ENCODE measurements around the gene C15orf39. TPM values are rescaled to one million over a fixed set of nuclear protein-coding genes. Genes with fewer than 3 reads are reported as not detected.

C15orf39 gene
- total and polyA plus RNA-seq, 9 of the 15 experiments (the other 6 are each of a cell fraction or from before 2014, with no cell fraction given): 0.31 to 29.8 (median 4.4) TPM

DNA sequence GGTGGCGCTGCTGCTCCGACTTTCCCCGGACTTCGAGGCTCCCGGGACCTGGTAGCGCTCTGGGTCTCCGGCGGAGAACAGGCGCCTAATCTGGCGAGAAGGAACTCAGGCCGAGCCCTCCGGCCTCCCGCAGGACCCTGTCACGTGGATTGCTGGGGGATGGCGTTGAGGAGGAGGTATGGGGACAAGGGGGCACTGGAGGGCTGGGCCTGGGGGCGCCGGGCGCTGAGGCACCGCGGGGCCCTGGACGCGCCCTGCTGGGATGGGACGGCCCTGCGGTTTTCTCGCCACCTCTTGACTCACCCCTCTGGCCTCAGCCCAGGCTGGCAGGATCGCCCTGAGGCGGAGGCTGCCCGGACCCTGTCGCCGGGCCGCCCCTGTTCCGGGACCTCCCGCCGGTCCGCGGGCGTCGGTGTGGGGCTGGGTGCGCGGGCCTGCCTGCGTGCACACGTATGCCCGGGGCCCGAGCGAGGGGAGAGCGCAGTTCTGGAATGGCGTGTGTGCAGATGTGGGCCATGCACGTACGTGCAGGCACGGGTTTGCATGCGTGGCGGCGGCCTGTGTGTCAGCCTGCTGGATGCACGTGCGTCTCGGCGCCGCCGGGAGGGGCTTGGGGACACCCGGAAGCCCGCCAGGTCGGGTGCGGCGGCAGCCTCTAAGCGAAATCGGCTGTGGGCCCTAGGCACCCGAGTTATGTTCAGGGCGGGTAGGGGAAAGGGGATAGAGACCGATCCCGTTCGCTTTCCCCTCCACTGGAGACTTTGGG is 752 bp downstream of the C15orf39 start (continued):
- TF ChIP-seq, protein P1, sequence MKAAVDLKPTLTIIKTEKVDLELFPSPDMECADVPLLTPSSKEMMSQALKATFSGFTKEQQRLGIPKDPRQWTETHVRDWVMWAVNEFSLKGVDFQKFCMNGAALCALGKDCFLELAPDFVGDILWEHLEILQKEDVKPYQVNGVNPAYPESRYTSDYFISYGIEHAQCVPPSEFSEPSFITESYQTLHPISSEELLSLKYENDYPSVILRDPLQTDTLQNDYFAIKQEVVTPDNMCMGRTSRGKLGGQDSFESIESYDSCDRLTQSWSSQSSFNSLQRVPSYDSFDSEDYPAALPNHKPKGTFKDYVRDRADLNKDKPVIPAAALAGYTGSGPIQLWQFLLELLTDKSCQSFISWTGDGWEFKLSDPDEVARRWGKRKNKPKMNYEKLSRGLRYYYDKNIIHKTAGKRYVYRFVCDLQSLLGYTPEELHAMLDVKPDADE (conservative IDR thresholded peaks at IDR 0.05; ENCODE audit: control insufficient read depth, low read depth, low read length): peak; percentile 88
- TF ChIP-seq CREB1 (IDR thresholded peaks at IDR 0.05) (no peak), CREB1 (CRISPR knock-in tag; IDR thresholded peaks at IDR 0.05) (0 out of 2 replicates have a peak, but pooled peaks have one; percentile 25), RCOR1 (IDR thresholded peaks at IDR 0.05; ENCODE audit: borderline replicate concordance in 1 of 2, low read depth in 2 of 2, low read length in 2 of 2) (no peak), NR4A1 (CRISPR knock-in tag; IDR thresholded peaks at IDR 0.05) (no peak), NR4A1 (tag; IDR thresholded peaks at IDR 0.05) (0 out of 2 replicates have a peak, but pooled peaks have one; percentile 13), RAD21 (CRISPR knock-in tag; conservative IDR thresholded peaks at IDR 0.05 in 1 of 2, IDR thresholded peaks at IDR 0.05 in 1 of 2) (peak in 1 of 2 experiments; percentile 10; a peak in 1 of 4 replicates), HDAC1 (IDR thresholded peaks at IDR 0.05) (peak in 1 of 2 experiments; percentile 95; a peak in 2 of 4 replicates), NFIC (IDR thresholded peaks at IDR 0.05) (peak; percentile 26; the same call in 1 of the 2 replicates), HMGN3 (IDR thresholded peaks at IDR 0.05; ENCODE audit: borderline replicate concordance, extremely low read depth, insufficient read length, low read depth, low read length) (peak; percentile 61), SRSF3 (IDR thresholded peaks at IDR 0.05; ENCODE audit: insufficient read depth, low read length) (no peak), TAF1 (IDR thresholded peaks at IDR 0.05; ENCODE audit: control insufficient read depth, extremely low read depth, insufficient read depth, low read length, severe bottlenecking) (peak; percentile 29), RBFOX2 (IDR thresholded peaks at IDR 0.05; ENCODE audit: low read depth, low read length) (peak; percentile 77), ETV1 (tag; conservative IDR thresholded peaks at IDR 0.05; ENCODE audit: low read depth) (no peak), U2AF1 (optimal IDR thresholded peaks at IDR 0.05; ENCODE audit: low read depth, low read length) (peak; percentile 26), ZNF668 (CRISPR knock-in tag; IDR thresholded peaks at IDR 0.05) (no peak), BCOR (IDR thresholded peaks at IDR 0.05) (peak; percentile 45; the same call in 1 of the 2 replicates), ZNF12 (CRISPR knock-in tag; IDR thresholded peaks at IDR 0.05) (0 out of 2 replicates have a peak, but pooled peaks have one; percentile 31), RHOXF2B (CRISPR knock-in tag; conservative IDR thresholded peaks at IDR 0.05) (no peak), ELF2 (CRISPR knock-in tag; IDR thresholded peaks at IDR 0.05) (peak; percentile 49; the same call in 1 of the 2 replicates), HOXB6 (CRISPR knock-in tag; IDR thresholded peaks at IDR 0.05; ENCODE audit: borderline replicate concordance) (no peak), MAZ (CRISPR knock-in tag; conservative IDR thresholded peaks at IDR 0.05 in 1 of 2, IDR thresholded peaks at IDR 0.05 in 1 of 2) (peak; percentile 53 to 64), MYC (IDR thresholded peaks at IDR 0.05; ENCODE audit: low read depth, low read length) (peak; percentile 83), MYC (CRISPR knock-in tag; IDR thresholded peaks at IDR 0.05; ENCODE audit: borderline replicate concordance, low read depth) (no peak), RBBP5 (IDR thresholded peaks at IDR 0.05; ENCODE audit: borderline replicate concordance, insufficient read depth, low read length, poor library complexity, severe bottlenecking) (peak; percentile 48)
- TF ChIP-seq, protein P2, sequence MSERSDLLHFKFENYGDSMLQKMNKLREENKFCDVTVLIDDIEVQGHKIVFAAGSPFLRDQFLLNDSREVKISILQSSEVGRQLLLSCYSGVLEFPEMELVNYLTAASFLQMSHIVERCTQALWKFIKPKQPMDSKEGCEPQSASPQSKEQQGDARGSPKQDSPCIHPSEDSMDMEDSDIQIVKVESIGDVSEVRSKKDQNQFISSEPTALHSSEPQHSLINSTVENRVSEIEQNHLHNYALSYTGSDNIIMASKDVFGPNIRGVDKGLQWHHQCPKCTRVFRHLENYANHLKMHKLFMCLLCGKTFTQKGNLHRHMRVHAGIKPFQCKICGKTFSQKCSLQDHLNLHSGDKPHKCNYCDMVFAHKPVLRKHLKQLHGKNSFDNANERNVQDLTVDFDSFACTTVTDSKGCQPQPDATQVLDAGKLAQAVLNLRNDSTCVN (CRISPR knock-in tag; IDR thresholded peaks at IDR 0.05): peak; percentile 20; the same call in 1 of the 2 replicates
